HG03139 (cell line): Measurements from ENCODE around the gene KCNG4.

Experiments
- ATAC-seq: cut with Tn5 transposase; IDR thresholded peaks from one replicate; pipeline ENCODE4 v1.9.1; 2021; ENCODE audit not compliant: unreplicated experiment

The KCNG4 gene

DNA sequence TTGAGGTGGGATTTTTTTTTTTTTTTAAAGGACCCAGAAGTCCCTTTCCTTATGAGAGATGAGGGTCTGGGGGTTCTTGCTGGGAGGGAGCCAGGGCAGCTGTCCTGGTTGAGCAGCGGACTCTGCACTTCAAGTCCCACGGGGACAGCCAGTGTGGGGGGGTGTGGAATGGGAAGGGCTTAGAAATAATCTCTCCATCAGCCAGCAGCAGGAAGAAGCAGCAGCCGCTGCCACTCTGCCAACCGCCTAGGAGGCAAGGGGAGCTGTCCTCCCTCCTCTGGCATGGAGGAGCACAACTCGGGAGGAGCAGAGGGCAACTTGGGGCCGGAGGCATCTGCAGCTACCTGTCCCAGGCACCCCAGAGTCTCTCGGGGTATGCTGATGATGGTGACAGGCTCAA, at the start of gene KCNG4:
Gene KCNG4 (minus strand): TSS at position 104 of the 400 bp plus-strand sequence. CDS start 2,527 bp downstream, outside the sequence.
- no peak for ATAC-seq

GRCh38 chr16:84288902-84289301, 49.1 kb upstream of the KCNG4 start:
- ATAC-seq = no peak

DNA sequence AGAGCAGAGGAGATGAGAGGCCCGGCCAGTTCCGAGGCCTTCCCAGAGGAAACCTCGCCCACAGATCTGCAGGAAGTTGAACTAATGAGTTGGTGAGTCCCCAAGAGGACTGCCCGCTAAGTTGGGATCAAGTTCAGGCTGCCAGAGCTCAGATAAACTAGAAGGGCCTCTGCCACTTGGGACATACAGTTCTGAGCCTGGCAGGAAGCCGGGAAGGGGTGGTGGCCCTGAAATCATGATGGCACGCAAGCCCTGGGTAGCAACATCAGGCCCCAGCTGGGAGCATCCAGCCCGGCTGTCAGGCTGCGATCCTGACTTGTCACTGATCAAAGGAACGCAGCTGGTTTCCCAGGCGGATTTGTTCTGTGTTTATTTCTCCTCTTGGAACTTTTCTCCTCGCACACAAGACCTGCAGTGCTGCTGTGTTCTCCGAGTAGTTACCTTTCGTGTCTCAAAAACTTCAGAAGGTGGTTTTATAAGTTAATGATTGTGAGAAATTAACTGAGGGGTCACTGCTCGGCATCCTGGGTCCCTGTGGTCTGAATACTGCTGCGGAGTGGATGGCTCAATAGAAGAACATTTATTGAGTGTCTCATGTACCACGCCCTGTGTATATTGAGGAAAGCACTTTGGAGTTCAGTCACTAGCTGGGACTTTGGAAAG, 46.9 kb upstream of the KCNG4 start:
- ATAC-seq = no peak

DNA sequence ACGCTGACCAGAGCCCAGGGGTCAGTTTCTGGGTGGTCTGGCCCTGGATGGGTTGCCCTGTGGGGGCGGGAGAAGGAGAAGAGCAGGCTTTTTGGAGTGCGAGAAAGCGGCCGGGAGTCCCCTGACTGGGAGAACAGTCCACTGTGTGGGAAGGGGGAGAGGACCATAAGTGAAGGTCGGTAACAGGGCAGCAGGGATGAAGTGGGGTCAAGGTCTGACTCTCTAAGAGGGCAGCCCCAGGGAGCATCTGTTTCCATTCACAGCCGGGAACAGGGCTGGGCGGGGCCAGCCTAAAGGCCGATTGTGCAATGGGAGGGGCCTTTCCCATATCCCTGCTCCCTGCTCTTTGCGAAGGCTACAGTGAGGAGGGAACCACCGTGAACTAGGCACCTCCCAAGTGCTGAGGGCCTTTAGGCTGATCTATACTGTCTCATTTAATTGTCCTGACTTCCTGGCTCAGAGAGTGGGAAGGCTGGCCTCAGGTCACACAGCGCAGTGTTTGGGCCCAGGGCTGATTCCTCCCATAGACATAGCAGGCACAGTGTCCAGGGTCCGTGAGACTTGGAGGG, 44.4 kb upstream of the KCNG4 start:
- no peak for ATAC-seq

GRCh38 chr16:84283314-84284153, 43.7 kb upstream of the KCNG4 start:
- no peak for ATAC-seq

- no peak for ATAC-seq
Measured at GRCh38 chr16:84282533-84282932, 42.7 kb upstream of the KCNG4 start.

DNA sequence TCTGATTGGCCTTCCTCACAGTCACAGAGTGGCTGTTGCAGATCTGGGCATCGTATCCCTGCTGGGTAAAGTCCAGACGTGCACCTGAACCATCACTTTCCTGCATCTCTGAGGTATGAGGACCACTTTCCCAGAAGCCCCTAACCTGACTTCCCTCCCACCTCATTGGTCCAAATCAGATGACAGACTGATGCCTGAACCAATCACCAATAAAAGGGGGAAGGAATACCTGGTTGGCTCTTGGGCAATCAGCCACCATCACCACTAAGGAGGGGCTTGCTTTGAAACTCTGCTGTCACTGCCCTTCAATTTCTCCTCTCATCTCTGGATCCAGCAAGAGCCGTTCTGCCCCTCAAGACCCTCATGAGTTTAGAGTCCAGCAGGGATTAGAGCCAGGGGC, 41.3 kb upstream of the KCNG4 start:
- no peak for ATAC-seq

GRCh38 chr16:84279881-84280280, 40.1 kb upstream of the KCNG4 start:
- no peak for ATAC-seq

GRCh38 chr16:84278968-84279367, 39.2 kb upstream of the KCNG4 start:
- no peak for ATAC-seq

DNA sequence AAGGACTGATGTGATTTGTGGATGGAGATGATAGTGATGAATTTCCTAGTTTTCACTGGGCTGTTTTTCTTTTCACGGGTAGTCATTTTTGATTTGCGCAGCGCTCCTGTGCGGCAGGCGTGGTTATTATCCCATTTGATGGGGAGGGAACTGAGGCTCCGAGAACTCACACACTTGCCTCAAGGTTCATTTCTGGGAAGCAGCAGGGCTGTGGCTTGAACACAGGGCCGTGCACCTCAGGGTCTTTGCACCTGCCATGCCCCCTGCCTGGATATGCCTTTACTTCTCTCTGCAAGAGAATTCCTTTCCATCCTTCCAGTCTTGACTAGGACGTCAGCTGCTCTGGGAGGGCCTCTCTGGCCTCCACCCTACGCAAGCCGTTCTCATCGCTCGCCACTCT, 38.5 kb upstream of the KCNG4 start:
- no peak for ATAC-seq

DNA sequence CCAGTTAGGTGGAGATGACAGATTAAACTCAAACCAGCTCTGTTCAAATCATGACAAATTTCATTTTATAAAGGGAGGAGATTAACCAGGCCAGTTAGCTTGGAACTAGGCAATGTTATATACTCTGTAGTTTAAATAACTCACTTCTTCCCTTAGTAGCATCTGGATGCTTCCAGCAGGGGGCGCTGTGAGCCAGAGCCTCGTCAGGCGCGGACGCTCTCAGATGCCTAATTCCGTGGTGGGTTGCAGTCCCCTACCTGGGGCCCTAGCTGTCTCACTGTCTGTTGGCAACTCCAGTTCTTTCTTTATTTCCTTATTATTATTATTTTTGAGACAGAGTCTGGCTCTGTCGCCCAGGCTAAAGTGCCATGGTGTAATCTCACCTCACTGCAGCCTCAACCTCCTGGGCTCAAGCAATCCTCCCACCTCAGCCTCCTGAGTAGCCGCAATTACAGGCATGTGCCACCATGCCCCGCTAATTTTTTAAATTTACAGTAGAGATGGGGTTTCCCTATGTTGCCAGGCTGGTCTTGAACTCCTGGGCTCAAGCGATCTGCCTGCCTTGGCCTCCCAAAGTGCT, 37.5 kb upstream of the KCNG4 start:
- ATAC-seq = no peak

- no peak for ATAC-seq
Measured at GRCh38 chr16:84275585-84276151, 35.9 kb upstream of the KCNG4 start.

- ATAC-seq = no peak
Measured at GRCh38 chr16:84274515-84274914, 34.7 kb upstream of the KCNG4 start.

DNA sequence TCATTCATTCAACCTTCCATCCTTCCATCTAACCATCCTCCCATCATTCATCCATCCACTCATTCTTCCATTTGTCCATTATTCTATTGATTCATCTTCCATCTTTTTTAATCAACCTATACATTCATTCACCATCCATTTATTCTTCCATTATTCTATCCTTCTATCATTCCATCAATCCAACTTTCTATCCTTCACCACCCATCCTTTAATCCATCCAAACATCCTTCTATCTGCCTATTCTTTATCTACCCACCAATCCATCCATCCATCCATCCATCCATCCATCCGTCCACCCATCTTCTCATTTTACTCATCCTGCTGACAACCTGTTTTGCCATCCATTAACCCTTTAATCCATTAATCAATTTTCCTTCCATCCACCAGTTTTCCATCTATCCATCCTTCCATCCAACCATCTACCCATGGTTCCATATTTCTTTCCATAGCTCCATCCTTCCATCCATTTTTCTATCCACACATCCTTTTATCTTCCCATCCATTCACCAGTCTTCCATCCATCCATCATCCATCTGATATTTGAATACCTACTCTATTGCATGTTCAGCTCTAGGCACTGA, 33.0 kb upstream of the KCNG4 start:
- no peak for ATAC-seq

- no peak for ATAC-seq
Measured at GRCh38 chr16:84271866-84272265, 32.1 kb upstream of the KCNG4 start.

- no peak for ATAC-seq
Measured at GRCh38 chr16:84271037-84271436, 31.2 kb upstream of the KCNG4 start.

DNA sequence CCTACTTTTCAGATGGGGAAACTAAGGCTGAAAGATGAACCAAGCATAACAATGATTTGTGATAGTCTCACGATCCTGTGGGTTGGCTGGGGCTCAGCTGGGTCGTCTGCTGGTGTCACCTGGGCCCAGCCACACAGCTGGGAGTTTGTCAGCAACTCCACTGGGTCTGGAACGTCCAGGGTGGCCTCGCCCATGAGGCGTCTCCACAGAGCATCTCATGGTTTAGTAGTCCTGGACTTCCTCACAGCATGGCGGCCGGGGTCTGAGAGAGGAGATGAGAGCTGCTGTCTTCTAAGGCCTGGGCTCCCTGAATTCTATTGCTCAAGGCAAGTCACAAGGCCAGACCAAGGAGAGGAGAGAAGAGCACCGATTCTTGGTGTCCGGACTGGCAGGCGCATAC, 30.7 kb upstream of the KCNG4 start:
- ATAC-seq = no peak

- ATAC-seq = no peak
Measured at GRCh38 chr16:84270071-84270470, 30.3 kb upstream of the KCNG4 start.

DNA sequence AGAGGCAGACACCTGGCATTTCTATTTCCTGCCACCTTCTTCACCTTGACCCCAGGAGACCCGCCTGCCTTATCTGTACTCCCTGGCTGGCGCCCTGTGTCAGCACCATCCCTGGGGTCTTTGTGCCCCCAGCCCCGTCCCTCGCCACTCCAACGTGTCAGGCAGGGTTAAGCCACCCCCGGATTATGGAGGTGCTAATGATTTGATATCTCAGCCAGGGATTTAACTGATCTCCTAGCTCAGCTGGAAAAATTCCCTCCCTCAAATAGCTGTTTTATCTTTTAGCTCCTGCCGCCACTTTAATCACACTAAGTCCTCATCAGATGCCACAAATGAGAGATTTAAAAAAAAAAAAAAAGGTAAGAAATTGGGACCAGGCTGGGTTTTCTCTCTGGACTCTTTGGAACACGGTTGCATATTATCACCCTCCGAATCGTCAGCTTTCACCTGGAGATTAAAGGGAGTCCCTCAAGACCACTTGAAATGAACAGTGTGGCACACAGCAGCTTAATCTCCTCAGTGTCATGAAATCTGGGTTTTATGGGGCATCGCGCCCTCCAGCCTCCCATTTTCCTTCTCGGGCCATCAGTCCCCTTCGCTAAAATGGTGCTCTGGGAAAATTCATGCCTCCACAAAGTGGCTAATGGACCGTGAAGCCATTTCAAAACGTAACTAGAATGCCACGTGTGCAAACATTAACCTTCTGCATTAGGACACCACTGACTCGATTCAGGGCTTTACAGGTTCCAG, 28.7 kb upstream of the KCNG4 start:
- no peak for ATAC-seq

GRCh38 chr16:84267380-84267779, 27.6 kb upstream of the KCNG4 start:
- ATAC-seq = no peak
